SK-N-SH treated with all-trans-retinoic acid at 6 μM for 48 hours (cell line): ENCODE data around the gene HSF2BP.
A peak's percentile ranks its signal among the peaks of the same experiment; 100 is the strongest.

ENCODE experiments used
- ATAC-seq: fragments of 200-7000 bp; cut with Tn5 transposase; 3 replicates; pipeline ENCODE4 v1.9.1; 2020; ENCODE audit warnings: mild to moderate bottlenecking, moderate library complexity
- ARNTL ChIP-seq: fragments of 450-650 bp; formaldehyde crosslinking; IDR thresholded peaks from 2 replicates; pipeline ENCODE4 v1.5.0; 2020; ENCODE audit warnings: low read depth, mild to moderate bottlenecking, moderate library complexity, borderline replicate concordance
- BACH2 ChIP-seq: fragments of 250-450 bp; sonication (Bioruptor Pico); IDR thresholded peaks from 2 replicates; pipeline ENCODE4 v1.9.0; 2021; ENCODE audit warnings: mild to moderate bottlenecking, borderline replicate concordance
- CSDC2 ChIP-seq: fragments of 250-450 bp; sonication (Bioruptor Pico); IDR thresholded peaks from 2 replicates; pipeline ENCODE4 v1.5.0; 2020; ENCODE audit warnings: mild to moderate bottlenecking, moderate library complexity
- ESRRG ChIP-seq: fragments of 250-450 bp; sonication (Bioruptor Pico); IDR thresholded peaks from 2 replicates; pipeline ENCODE4 v1.6.1; 2021; ENCODE audit warnings: mild to moderate bottlenecking
- GLIS3 ChIP-seq: fragments of 250-450 bp; sonication (Bioruptor Pico); IDR thresholded peaks from 2 replicates; pipeline ENCODE4 v1.5.0; 2020; ENCODE audit warnings: mild to moderate bottlenecking, moderate library complexity
- ISL1 ChIP-seq: fragments of 250-450 bp; sonication (Bioruptor Pico); IDR thresholded peaks from 2 replicates; pipeline ENCODE4 v2.1.2; 2022; ENCODE audit warnings: mild to moderate bottlenecking, moderate library complexity
- OSR1 ChIP-seq: fragments of 250-450 bp; sonication (Bioruptor Pico); IDR thresholded peaks from 2 replicates; pipeline ENCODE4 v1.8.0; 2022; ENCODE audit warnings: moderate library complexity, mild to moderate bottlenecking, inconsistent platforms
- PPARA ChIP-seq: fragments of 250-450 bp; sonication (Bioruptor Pico); IDR thresholded peaks from 2 replicates; pipeline ENCODE4 v1.5.0; 2020; ENCODE audit warnings: mild to moderate bottlenecking, borderline replicate concordance
- RARB ChIP-seq: fragments of 250-450 bp; sonication (Bioruptor Pico); IDR thresholded peaks from 2 replicates; pipeline ENCODE4 v1.8.0; 2021; ENCODE audit warnings: mild to moderate bottlenecking, moderate library complexity
- SNAI2 ChIP-seq: fragments of 250-450 bp; sonication (Bioruptor Pico); IDR thresholded peaks from 2 replicates; pipeline ENCODE4 v1.5.0; 2020; ENCODE audit warnings: mild to moderate bottlenecking, moderate library complexity
- TOX ChIP-seq: fragments of 250-450 bp; sonication (Bioruptor Pico); IDR thresholded peaks from 2 replicates; pipeline ENCODE4 v1.8.0; 2021; ENCODE audit warnings: mild to moderate bottlenecking, moderate library complexity, borderline replicate concordance
- ZC3H10 ChIP-seq: fragments of 250-450 bp; sonication (Bioruptor Pico); IDR thresholded peaks from 2 replicates; pipeline ENCODE4 v1.5.1; 2021; ENCODE audit warnings: mild to moderate bottlenecking, moderate library complexity
- ZFP30 ChIP-seq: fragments of 450-650 bp; formaldehyde crosslinking; IDR thresholded peaks from 2 replicates; pipeline ENCODE4 v1.5.0; 2022; ENCODE audit warnings: mild to moderate bottlenecking, moderate library complexity
- ZNF565 ChIP-seq: fragments of 450-650 bp; formaldehyde crosslinking; conservative IDR thresholded peaks from 2 replicates; pipeline ENCODE4 v1.5.0; 2020; ENCODE audit warnings: low read depth, mild to moderate bottlenecking, moderate library complexity
- ZNF70 ChIP-seq: fragments of 450-650 bp; formaldehyde crosslinking; IDR thresholded peaks from 2 replicates; pipeline ENCODE4 v1.5.0; 2020; ENCODE audit warnings: mild to moderate bottlenecking, moderate library complexity
- TF ChIP-seq, protein P1 (sequence below): fragments of 250-450 bp; sonication (Bioruptor Pico); IDR thresholded peaks from 2 replicates; pipeline ENCODE4 v1.5.1; 2020; ENCODE audit warnings: low read depth, mild to moderate bottlenecking, moderate library complexity
- TF ChIP-seq, protein P2 (sequence below): fragments of 250-450 bp; sonication (Bioruptor Pico); IDR thresholded peaks from 2 replicates; pipeline ENCODE4 v1.5.1; 2021; ENCODE audit warnings: mild to moderate bottlenecking, moderate library complexity
- TF ChIP-seq, protein P3 (sequence below): fragments of 250-450 bp; sonication (Bioruptor Pico); IDR thresholded peaks from 2 replicates; pipeline ENCODE4 v1.8.0; 2020; ENCODE audit warnings: mild to moderate bottlenecking, moderate library complexity, borderline replicate concordance
- TF ChIP-seq, protein P4 (sequence below): fragments of 250-450 bp; sonication (Bioruptor Pico); IDR thresholded peaks from 2 replicates; pipeline ENCODE4 v1.8.0; 2021; ENCODE audit warnings: low read depth, mild to moderate bottlenecking, moderate library complexity, borderline replicate concordance

The HSF2BP gene

DNA sequence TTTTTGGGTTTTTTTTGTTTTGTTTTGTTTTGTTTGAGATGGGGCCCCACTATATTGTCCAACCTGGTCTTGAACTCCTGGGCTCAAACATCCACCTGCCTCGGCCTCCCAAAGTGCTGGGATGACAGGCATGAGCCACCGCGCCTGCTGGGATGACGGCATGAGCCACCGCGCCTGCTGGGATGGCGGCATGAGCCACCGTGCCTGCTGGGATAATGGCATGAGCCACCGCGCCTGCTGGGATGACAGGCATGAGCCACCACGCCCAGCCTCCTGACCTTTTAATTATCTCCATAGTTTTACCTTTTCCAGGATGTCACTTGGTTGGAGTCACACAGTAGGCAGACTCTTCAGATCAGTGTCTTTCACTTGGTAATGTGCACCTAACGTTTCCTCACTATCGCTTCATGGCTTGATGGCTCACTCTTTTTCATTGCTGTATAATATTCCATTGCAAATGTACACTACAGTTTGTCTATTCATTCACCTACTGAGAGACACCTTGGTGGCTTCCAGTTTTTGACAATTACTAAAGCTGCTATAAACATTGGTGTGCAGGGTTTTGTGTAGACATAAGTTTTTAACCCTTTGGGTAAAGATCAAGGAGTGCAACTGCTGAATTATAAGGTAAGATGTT is 49.6 kb upstream of the HSF2BP start:
- no peak for ATAC-seq
- no peak for TF ChIP-seq ARNTL (CRISPR knock-in tag)
- TF ChIP-seq, protein P1, sequence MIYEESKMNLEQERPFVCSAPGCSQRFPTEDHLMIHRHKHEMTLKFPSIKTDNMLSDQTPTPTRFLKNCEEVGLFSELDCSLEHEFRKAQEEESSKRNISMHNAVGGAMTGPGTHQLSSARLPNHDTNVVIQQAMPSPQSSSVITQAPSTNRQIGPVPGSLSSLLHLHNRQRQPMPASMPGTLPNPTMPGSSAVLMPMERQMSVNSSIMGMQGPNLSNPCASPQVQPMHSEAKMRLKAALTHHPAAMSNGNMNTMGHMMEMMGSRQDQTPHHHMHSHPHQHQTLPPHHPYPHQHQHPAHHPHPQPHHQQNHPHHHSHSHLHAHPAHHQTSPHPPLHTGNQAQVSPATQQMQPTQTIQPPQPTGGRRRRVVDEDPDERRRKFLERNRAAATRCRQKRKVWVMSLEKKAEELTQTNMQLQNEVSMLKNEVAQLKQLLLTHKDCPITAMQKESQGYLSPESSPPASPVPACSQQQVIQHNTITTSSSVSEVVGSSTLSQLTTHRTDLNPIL (CRISPR knock-in tag) = no peak

DNA sequence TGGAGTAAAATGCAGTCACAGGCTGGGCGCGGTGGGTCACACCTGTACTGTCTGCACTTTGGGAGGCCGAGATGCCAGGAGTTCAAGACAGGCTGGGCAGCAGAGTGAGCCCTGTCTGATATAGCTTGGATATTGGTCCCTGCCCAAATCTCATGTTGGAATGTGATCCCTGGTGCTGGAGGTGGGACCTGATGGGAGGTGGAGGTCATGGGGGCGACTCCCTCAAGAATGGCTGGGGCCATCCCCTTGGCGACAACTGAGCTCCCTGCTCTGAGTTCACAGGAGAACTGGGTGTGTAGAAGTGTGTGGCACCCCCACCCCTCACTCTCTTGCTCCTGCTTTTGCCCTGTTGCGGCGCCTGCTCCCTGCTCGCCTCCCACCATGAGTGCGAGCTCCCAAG is 48.2 kb upstream of the HSF2BP start:
- no peak for TF ChIP-seq ZNF70 (CRISPR knock-in tag)
- no peak for TF ChIP-seq GLIS3 (CRISPR knock-in tag)
- TF ChIP-seq ZNF565 (CRISPR knock-in tag) = no peak
- TF ChIP-seq BACH2 (CRISPR knock-in tag) = no peak
- TF ChIP-seq PPARA (CRISPR knock-in tag) = no peak
- TF ChIP-seq ZFP30 (CRISPR knock-in tag) = no peak
- TF ChIP-seq ARNTL (CRISPR knock-in tag) = no peak
- TF ChIP-seq OSR1 (CRISPR knock-in tag) = no peak
- TF ChIP-seq ZC3H10 (CRISPR knock-in tag) = no peak
- TF ChIP-seq, protein P1 (CRISPR knock-in tag) = no peak
- TF ChIP-seq ISL1 (CRISPR knock-in tag) = no peak
- no peak for TF ChIP-seq CSDC2 (CRISPR knock-in tag)
- TF ChIP-seq SNAI2 (CRISPR knock-in tag) = no peak
- TF ChIP-seq ESRRG = no peak
- TF ChIP-seq, protein P2, sequence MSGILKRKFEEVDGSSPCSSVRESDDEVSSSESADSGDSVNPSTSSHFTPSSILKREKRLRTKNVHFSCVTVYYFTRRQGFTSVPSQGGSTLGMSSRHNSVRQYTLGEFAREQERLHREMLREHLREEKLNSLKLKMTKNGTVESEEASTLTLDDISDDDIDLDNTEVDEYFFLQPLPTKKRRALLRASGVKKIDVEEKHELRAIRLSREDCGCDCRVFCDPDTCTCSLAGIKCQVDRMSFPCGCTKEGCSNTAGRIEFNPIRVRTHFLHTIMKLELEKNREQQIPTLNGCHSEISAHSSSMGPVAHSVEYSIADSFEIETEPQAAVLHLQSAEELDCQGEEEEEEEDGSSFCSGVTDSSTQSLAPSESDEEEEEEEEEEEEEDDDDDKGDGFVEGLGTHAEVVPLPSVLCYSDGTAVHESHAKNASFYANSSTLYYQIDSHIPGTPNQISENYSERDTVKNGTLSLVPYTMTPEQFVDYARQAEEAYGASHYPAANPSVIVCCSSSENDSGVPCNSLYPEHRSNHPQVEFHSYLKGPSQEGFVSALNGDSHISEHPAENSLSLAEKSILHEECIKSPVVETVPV (CRISPR knock-in tag) = no peak
- TF ChIP-seq RARB (CRISPR knock-in tag) = no peak
- no peak for ATAC-seq

DNA sequence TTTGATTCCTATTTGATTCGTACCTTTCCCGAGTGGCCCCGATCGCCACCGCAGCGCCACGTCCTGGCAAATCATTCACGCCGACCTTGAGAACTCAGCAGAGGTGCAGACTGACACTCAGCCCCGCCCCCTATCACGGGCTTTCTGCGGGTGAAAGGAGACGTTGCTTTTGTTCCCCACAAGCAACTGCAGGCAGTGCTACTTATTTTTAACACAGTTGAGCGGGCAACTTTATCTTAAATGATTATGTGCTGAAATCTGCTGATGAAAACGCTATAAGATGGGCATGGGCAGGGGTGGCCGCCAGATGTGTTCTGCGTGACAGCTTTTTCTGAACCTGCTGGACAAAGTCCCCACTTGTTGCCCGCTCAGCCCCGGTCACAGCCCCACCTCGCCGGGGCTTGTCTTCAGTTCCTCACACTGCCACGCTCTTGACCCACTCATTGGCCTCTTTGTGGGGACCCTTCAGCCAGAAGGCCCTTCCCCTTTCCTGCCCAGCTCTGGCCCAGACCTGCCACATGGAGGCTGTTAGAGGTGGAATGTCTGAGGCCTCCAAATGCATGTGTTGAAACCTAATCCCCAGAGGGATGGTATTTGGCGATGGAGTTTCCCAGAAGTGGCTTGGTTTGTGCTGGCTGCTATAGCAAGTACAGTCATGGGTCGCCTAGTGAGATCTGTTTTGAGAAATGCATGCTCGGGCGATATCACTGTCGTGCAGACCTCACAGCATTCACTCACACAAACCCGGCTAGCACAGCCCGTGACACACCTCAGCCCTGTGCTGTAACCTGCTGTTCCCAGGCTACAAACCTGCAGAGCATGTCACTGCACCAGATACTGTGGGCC is 44.0 kb upstream of the HSF2BP start:
- no peak for TF ChIP-seq OSR1 (CRISPR knock-in tag)
- TF ChIP-seq, protein P2 (CRISPR knock-in tag) = no peak
- TF ChIP-seq, protein P3, sequence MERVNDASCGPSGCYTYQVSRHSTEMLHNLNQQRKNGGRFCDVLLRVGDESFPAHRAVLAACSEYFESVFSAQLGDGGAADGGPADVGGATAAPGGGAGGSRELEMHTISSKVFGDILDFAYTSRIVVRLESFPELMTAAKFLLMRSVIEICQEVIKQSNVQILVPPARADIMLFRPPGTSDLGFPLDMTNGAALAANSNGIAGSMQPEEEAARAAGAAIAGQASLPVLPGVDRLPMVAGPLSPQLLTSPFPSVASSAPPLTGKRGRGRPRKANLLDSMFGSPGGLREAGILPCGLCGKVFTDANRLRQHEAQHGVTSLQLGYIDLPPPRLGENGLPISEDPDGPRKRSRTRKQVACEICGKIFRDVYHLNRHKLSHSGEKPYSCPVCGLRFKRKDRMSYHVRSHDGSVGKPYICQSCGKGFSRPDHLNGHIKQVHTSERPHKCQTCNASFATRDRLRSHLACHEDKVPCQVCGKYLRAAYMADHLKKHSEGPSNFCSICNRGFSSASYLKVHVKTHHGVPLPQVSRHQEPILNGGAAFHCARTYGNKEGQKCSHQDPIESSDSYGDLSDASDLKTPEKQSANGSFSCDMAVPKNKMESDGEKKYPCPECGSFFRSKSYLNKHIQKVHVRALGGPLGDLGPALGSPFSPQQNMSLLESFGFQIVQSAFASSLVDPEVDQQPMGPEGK = no peak
- no peak for TF ChIP-seq RARB (CRISPR knock-in tag)
- no peak for TF ChIP-seq ISL1 (CRISPR knock-in tag)
- TF ChIP-seq, protein P4, sequence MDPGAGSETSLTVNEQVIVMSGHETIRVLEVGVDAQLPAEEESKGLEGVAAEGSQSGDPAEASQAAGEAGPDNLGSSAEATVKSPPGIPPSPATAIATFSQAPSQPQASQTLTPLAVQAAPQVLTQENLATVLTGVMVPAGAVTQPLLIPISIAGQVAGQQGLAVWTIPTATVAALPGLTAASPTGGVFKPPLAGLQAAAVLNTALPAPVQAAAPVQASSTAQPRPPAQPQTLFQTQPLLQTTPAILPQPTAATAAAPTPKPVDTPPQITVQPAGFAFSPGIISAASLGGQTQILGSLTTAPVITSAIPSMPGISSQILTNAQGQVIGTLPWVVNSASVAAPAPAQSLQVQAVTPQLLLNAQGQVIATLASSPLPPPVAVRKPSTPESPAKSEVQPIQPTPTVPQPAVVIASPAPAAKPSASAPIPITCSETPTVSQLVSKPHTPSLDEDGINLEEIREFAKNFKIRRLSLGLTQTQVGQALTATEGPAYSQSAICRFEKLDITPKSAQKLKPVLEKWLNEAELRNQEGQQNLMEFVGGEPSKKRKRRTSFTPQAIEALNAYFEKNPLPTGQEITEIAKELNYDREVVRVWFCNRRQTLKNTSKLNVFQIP = no peak
- TF ChIP-seq PPARA (CRISPR knock-in tag) = no peak
- TF ChIP-seq BACH2 (CRISPR knock-in tag) = no peak
- TF ChIP-seq SNAI2 (CRISPR knock-in tag) = no peak
- no peak for TF ChIP-seq ESRRG
- no peak for TF ChIP-seq ARNTL (CRISPR knock-in tag)
- TF ChIP-seq, protein P1 (CRISPR knock-in tag) = no peak
- no peak for TF ChIP-seq CSDC2 (CRISPR knock-in tag)
- TF ChIP-seq TOX (CRISPR knock-in tag) = no peak
- no peak for TF ChIP-seq ZNF70 (CRISPR knock-in tag)
- TF ChIP-seq, all 23 proteins: peak for 0
- peak; percentile 69 for ATAC-seq
